HL-60 (cell line): ENCODE measurements around the gene LIN7B.
A peak's percentile ranks its signal among the peaks of the same experiment; 100 is the strongest.

Source experiments
- CTCF ChIP-seq: IDR thresholded peaks from one replicate; pipeline ENCODE4 v1.5.1; 2011; ENCODE audit warnings: low read length, control low read depth, inconsistent platforms; ENCODE audit not compliant: insufficient read depth
- GABPA ChIP-seq: IDR thresholded peaks from 2 replicates; pipeline ENCODE4 v1.6.1; 2012; ENCODE audit warnings: low read depth
- POLR2AphosphoS5 ChIP-seq: IDR thresholded peaks from 2 replicates; pipeline ENCODE4 v1.6.1; 2012; ENCODE audit warnings: low read depth

- TF ChIP-seq CTCF (no peak), GABPA (no peak), POLR2AphosphoS5 (peak; percentile 53; the same call in 1 of the 2 replicates)
Measured at GRCh38 chr19:49118565-49119410, 4.6 kb downstream of the LIN7B start, which contains the start of gene C19orf73.
